Ovary (tissue), 3 donors: ENCODE data around the gene MORN1.

Experiments
- CTCF ChIP-seq, 3 donors: fragments of 450-650 bp in 2 of 3; fragments of 200-600 bp in 1 of 3; IDR thresholded peaks; one replicate each; pipeline versions ENCODE4 v1.5.1 to v1.8.0; 2016 to 2022; ENCODE audit warnings: antibody characterized with exemption in 3 of 3, mild to moderate bottlenecking in 1 of 3
- EP300 ChIP-seq: sonication (generic); formaldehyde crosslinking; IDR thresholded peaks from one replicate; pipeline ENCODE4 v1.6.1; 2017; ENCODE audit warnings: antibody characterized with exemption
- POLR2A ChIP-seq: fragments of 450-650 bp; IDR thresholded peaks from one replicate; pipeline ENCODE4 v1.6.1; 2017; ENCODE audit warnings: antibody characterized with exemption, mild to moderate bottlenecking, moderate library complexity
- donor health status: DM: no; HTN: no; CAD: no.

GRCh38 chr1:2394761-2395160 lies 3.4 kb upstream of the MORN1 start:
- TF ChIP-seq CTCF (IDR thresholded peaks at IDR 0.05) (no peak), POLR2A (no peak), EP300 (no peak)
